ENCODE measurements around the gene SIRT7.

Gene SIRT7

DNA sequence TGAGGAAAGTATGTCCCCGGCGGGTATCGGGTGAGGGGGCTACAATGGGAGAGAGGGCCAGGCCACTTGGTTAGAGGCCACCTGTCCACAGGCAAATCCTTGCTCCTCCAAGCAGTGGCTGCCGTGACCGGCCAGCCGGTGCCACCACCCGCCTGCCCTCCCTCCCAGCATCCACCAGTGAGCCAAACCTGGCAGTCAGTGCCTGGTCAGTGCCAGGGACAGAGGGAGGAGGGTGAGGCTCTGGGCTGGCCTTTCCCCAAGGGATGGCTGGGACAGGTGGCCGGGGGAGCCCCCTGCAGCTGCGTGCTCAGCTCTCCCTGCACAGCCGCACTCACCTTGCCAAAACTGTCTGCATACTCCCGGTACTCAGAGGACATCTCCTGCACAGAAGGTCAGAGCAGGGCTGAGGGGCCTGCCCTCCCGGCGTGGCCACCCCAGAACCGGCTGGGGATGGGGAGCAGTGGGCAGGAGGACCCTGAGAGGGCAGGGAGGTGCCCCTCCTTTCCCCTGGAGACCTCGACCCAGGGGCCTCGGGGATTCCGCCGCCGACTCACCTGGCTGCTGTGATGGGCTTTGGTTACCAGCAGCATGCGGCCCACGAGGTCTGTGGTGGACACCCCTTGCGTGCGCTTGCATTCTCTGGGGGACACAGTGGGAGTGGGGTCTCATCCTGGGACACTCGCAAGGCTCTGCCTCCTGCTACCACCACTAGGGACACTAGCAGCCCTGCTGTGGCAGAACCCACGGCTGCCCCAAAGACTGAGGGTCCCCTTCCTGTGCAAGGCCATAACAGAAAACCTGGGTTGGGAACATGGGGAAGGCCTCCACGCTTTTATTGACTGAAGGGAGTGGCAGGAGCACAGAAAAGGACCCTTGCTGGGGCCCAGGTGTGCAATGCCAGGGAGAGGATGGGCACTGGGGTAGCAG lies 10.5 kb downstream of the SIRT7 start:
- no peak for DNase-seq (ENCODE audit: low read depth in 1 of 2, low spot score in 1 of 2)

DNA sequence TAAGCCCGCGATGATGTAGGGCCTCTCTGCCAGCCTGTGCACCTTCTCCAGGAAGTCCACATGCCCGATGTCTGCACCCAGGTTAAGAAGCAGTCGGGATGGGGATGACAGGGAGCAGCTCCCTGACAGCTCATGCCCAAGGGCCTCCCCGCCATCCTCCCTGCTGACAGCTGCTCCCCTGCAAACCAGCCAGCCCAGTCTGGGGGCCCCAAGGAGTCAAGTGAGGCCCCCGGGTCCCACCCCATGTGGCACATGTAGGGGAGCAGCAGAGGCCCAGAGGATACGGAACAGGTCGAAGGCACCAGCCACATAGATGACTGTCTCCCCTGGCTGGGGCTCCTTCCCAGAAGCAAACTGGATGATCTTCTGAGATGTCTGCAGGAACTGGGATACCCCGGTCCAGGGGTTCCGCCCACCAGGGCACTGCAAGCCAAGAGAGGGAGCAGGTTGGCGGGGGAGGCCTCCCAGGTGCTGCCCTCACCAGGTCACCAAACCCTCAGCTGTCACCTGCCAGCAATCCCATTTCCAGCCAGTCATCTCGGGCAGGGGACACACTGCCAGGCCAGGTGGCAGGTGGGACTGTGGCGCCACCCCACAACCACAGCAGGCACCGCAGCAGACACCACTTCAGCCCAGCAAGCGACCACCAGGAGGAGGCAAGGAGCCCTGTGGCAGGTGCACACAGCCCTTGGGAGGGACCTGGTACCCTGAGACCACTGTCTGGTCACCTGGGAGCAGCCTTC lies 11.3 kb downstream of the SIRT7 start:
- DNase-seq (ENCODE audit: low read depth in 1 of 2, low spot score in 1 of 2): no peak

DNA sequence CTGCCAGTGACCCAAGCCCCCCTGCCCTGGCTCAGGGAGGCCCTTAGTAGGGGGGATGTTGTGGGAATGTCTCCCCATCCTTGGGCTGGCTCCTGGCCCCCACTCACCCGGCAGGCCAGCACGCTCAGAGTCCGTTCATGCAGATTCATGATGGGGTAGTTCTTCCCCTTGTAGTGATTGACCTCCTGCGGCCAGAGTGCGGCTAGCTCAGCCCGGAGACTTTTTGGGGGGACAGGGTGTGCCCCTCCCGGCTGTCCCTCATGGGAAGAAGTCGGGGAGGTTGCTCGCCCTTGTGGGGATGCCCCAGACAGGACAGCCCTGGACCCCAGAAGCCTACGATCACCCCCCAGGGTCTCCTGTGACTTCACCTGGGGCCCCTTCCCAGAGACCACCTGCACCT lies 12.0 kb downstream of the SIRT7 start:
- DNase-seq (ENCODE audit: low read depth in 1 of 2, low spot score in 1 of 2): no peak

DNA sequence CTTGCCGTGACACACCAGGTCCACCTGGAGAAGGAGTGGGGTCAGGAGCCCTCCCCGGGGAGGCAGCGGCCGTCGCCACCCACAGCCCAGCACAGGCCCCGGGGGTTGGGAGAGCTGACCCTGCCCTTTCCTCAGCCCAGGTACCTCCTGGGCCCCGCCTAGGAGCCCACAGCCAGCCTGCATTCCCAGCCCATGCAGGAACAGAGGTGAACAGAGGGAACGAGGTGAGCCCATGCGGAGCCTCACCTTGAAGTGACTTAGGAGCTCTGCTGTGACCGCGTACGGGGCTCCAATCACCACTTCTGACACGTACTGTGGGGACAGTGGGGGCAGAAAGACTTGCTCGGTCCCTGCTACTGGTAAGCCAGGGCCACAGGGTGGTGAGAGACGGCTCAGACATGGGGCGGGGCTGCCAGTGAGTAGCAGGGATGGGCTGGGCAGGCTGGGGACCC lies 12.5 kb downstream of the SIRT7 start:
- no peak for DNase-seq (ENCODE audit: low read depth in 1 of 2, low spot score in 1 of 2)

DNA sequence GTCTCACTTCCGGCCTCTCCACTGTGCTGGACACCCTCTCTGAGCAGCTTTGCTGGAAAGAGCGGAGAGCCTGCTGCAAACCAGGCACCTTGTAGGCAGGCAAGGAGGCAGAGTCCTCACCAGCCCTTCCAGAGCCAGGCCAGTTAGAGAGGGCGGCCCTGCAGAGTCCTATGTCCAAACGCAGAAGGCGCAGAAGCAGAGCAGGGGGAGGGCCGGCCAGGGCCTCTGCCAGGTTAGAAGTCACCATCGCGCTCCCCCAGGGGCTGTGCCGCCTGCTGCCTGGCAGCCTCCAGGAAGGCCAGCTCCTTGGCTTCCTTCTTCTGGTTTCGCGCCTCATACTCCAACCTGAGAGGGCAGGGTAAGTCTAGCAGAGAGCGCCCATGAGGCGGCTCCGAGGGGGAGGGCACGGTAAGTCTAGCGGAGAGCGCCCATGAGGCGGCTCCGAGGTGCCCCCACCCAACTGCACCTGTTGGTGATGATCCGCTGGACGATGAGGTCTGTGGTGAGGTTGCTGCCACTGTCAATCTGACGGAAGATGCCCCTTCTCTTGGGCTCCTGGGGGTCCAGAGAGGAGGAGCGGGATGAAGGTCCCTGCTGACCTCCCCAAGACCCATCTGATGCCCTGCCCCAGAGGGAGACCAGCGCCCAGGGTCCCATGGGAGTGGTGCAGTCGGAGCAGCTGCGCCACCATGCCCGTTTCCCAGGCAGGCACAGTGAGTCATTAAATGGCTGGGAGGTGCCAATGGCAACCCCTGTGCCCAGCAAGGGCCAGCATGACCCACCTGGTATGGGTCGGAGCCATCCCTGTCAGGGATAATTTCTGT lies 13.2 kb downstream of the SIRT7 start:
- no peak for DNase-seq (ENCODE audit: low read depth in 1 of 2, low spot score in 1 of 2)

DNA sequence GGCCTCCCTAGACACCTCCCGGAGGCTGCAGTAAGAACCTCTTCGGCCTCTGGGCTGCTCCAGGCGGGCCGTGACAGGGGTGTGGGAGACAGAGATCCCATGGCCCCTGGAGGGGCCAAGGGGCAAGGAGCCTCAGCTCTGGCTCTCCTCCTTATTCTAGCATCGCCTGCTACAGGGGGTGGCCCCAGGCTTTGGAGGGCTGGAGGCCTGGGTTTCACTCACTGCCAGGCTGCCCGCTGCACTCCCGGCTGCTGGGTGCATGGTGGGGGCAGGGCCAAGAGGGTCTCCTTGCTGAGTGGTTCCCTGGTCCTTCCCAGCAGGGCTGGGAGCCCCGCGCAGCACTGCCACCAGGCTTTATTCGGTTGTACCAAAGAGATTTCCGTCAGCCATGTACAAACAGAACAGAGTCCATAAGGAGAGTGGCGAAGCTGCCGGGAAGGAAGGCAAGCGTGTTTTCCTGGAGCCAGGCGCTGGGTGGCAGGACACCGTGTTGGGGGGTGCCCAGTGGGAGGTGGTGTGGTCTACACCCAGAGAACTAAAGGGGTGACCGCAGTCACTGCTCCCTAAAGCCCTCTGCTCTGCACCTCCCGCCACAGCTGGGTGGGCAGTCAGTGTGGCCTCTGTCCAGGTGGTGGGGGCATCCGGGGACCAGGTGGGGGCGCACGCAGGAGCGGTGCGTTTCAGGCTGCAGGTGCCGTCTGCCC lies 13.9 kb downstream of the SIRT7 start:
- no peak for DNase-seq (ENCODE audit: low read depth in 1 of 2, low spot score in 1 of 2)

DNA sequence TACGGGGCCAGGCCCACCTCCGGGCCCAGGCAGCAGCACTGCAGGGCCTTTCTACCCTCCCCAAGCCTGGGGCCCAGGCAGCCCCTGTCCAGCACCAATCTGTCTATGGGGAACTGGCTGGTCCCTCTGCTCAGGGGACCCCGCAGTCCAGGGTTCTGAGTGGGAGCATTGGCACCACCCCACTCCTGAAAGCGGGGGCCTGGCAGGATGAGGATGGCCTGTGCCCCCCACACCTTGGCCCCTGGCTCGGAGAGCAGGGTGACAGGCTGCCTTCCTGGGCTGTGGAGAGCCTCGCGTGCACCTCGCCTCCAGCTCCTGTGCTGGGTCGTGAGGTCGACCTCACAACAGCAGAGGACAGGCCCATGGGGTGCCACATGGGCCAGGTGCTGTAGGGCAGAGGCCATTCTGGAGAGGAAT lies 14.6 kb downstream of the SIRT7 start:
- DNase-seq (ENCODE audit: low read depth in 1 of 2, low spot score in 1 of 2): no peak

- DNase-seq (ENCODE audit: low read depth in 1 of 2, low spot score in 1 of 2): no peak
Observed at GRCh38 chr17:81902653-81903414, 15.1 kb downstream of the SIRT7 start.

- DNase-seq (ENCODE audit: low read depth in 1 of 2, low spot score in 1 of 2): no peak
Observed at GRCh38 chr17:81902023-81902652, 15.8 kb downstream of the SIRT7 start, which contains the start of gene NPB. Gene NPB (plus strand): TSS chr17:81902238. CDS start chr17:81902278, 40 bp downstream.

DNA sequence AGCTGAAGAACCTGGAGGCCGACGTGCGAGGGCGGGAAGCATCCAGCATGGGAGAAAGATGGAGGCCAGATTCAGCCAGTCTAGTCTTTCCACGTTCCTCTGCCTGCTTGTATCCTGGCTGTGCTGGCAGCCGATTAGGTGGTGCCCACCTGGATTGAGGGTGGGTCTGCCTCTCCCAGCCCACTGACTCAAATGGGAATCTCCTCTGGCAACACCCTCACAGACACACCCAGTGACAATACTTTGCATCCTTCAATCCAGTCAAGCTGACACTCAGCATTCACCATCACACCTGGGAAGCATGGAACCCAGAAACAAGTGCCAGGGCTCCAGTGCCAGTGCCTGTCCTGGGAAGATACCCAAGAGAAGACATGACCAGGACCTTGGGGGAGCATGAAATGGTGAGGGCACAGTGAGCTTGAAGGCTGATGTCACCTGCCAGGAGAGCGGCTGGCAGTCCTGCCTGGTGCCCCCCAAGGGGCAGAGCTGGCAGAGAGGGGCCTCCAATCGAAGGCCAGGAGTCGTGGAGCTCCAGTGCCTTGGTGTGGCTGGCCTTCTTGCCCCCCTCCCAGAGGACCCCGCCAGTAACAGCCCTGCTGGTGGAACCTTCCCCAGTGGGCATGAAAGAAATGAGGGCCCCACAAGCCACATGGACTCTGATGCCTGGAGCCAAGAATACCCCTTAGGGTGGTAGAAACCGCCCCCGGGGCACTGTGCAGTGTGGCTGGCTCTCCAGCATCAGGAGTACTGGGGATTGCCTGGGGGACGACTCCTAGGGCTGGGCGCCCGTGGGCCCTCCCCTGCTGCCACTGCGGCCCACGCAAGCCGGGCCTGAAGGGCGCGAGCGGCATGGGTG lies 16.6 kb downstream of the SIRT7 start:
- no peak for DNase-seq (ENCODE audit: low read depth in 1 of 2, low spot score in 1 of 2)

DNA sequence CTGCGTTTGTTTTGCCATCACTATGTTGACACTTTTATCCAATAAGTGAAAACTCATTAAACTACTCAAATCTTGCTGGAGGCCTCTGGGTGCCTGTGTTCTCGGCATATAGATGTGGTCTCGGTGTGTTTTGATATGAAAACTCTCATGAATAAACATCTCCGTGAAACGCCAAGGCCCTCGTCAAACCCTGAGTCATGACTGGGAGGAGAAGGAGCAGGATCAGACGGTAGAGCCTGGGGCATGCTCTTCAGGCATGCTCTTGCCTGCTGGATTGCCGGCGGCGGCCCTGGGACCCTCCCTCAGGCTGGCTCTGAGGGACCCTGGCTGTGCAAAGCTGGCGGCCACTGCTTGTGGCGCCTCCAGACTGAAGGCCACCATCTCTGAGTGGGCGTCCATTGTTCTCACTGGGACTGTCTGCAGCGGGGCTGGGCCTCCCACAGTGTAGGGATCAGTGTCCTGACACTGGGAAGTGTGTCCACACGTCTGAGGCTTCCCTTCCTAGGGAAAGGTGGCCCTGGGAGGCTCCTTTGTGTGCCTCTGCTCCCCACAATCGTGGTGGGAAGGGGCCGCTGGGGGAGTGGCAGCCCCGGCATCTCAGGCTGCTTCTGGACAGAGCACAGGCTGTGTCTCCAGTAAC lies 17.7 kb downstream of the SIRT7 start:
- no peak for DNase-seq (ENCODE audit: low read depth in 1 of 2, low spot score in 1 of 2)

- no peak for DNase-seq (ENCODE audit: low read depth in 1 of 2, low spot score in 1 of 2)
Observed at GRCh38 chr17:81899514-81900166, 18.3 kb downstream of the SIRT7 start.

DNA sequence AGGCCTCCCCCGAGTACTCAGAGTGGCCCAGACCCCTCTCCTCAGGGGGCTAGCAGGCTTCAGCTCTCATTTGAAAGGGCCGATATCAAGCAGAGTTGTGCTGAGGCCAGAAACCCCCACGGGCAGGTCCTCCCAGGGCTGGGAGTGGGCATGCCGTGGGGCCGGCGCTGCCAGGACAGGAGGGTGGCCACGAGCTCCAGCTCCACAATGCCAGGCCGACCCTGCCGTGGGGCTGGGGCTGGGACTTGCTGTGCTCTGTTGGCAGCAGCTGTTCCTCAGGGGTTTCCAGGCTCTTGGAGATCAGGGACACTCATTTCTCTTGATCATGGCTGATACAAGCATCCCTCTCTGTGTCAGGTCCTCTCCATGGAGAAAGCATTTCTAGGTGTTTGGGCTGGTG lies 19.1 kb downstream of the SIRT7 start:
- no peak for DNase-seq (ENCODE audit: low read depth in 1 of 2, low spot score in 1 of 2)

GRCh38 chr17:81898029-81898866 lies 19.7 kb downstream of the SIRT7 start:
- DNase-seq (ENCODE audit: low read depth in 1 of 2, low spot score in 1 of 2): no peak

GRCh38 chr17:81895400-81895799 lies 22.6 kb downstream of the SIRT7 start:
- no peak for DNase-seq (ENCODE audit: low read depth in 1 of 2, low spot score in 1 of 2)

DNA sequence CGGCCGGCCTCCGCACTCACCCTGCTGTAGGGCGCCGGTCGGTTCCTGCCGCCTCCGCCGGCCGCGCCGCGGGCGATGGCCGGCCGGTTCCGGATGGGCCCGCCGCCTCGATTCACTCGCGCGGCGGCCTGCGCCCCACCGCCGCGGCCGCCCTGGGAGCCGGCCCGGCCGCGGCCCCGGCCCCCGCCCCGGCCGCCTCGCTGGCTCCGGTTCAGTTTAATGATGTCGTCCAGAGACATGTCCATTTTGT lies 26.7 kb downstream of the SIRT7 start:
- DNase-seq (ENCODE audit: low read depth in 1 of 2, low spot score in 1 of 2): no peak

Data from activated CD4-positive, alpha-beta T cell treated with anti-CD3 and anti-CD28 coated beads, Interleukin-2, amount 50 U/mL, for 24 hours (primary cell).